Panc1 (cell line): Measurements from ENCODE around the gene GRIK4. TPM values are rescaled to one million over a fixed set of nuclear protein-coding genes. Genes with fewer than 3 reads are reported as not detected.

Experiments
- ATAC-seq: fragments of 200-7000 bp; cut with Tn5 transposase; 2 replicates; pipeline ENCODE4 v1.9.1; 2020; ENCODE audit warnings: mild to moderate bottlenecking, moderate library complexity
- BruUV-seq: library from RNA; stranded (reverse); fragments of 400-500 nt; replicated peaks from 2 replicates; lab custom pipeline; 2021; lab: Mats Ljungman, UMichigan
- CTCF ChIA-PET: fragments of 300-600 bp; sonication (Branson Sonifier 250); formaldehyde crosslinking; loops from one replicate; lab custom pipeline; 2022; ENCODE audit warnings: antibody characterized with exemption; lab: Charles Lee
- POLR2A ChIA-PET: fragments of 300-600 bp; sonication (Branson Sonifier 250); formaldehyde crosslinking; loops from one replicate; lab custom pipeline; 2022; ENCODE audit warnings: antibody characterized with exemption; lab: Charles Lee
- DNase-seq: peaks from one replicate; pipeline ENCODE4 v3.0.0-alpha.2; 2010; ENCODE audit warnings: low read depth, low spot score
- H3K27ac ChIP-seq: 2 replicates; pipeline ENCODE4 v1.5.1; 2011; ENCODE audit warnings: mild to moderate bottlenecking, low read length, inconsistent platforms
- H3K27me3 ChIP-seq: fragments of 200-500 bp; sonication (Bioruptor generic); 2 replicates; pipeline ENCODE4 v1.6.0; 2014; ENCODE audit warnings: low read length, inconsistent platforms; ENCODE audit not compliant: control insufficient read depth, insufficient read depth
- H3K36me3 ChIP-seq: fragments of 200-500 bp; sonication (Bioruptor generic); 2 replicates; pipeline ENCODE4 v1.5.1; 2014; ENCODE audit warnings: inconsistent platforms, mild to moderate bottlenecking, low read length, moderate library complexity; ENCODE audit not compliant: control insufficient read depth, insufficient read depth
- H3K4me1 ChIP-seq: 2 replicates; pipeline ENCODE4 v1.5.1; 2011; ENCODE audit warnings: inconsistent platforms, mild to moderate bottlenecking, low read length, moderate library complexity; ENCODE audit not compliant: control insufficient read depth, insufficient read depth
- H3K4me3 ChIP-seq, 2 experiments: 2 replicates each; pipeline ENCODE4 v1.5.1; 2011 to 2012; ENCODE audit warnings: low read depth in 2 of 2, low read length in 2 of 2, mild to moderate bottlenecking in 2 of 2, inconsistent platforms in 1 of 2, moderate library complexity in 1 of 2
- H3K9me3 ChIP-seq: fragments of 200-500 bp; sonication (Bioruptor generic); 2 replicates; pipeline ENCODE4 v1.5.1; 2014; ENCODE audit warnings: low read depth, mild to moderate bottlenecking, inconsistent platforms, low read length, moderate library complexity; ENCODE audit not compliant: control insufficient read depth, insufficient read depth
- POLR2AphosphoS5 ChIP-seq: IDR thresholded peaks from 2 replicates; pipeline ENCODE4 v1.6.1; 2012; ENCODE audit warnings: mild to moderate bottlenecking, low read depth, low read length, moderate library complexity
- REST ChIP-seq, 2 experiments: IDR thresholded peaks; 2 replicates each; pipeline ENCODE4 v1.6.1; 2011 to 2012; ENCODE audit warnings: low read depth in 2 of 2, control low read depth in 1 of 2, low read length in 1 of 2, mild to moderate bottlenecking in 1 of 2, moderate library complexity in 1 of 2; ENCODE audit not compliant: insufficient read depth in 1 of 2
- SIN3A ChIP-seq: IDR thresholded peaks from 2 replicates; pipeline ENCODE4 v1.6.1; 2012; ENCODE audit warnings: low read depth, mild to moderate bottlenecking, low read length, moderate library complexity, borderline replicate concordance; ENCODE audit not compliant: insufficient read depth
- TCF7L2 ChIP-seq: IDR thresholded peaks from 2 replicates; pipeline ENCODE4 v1.6.1; 2011; ENCODE audit warnings: mild to moderate bottlenecking, low read depth, low read length, inconsistent platforms
- in situ Hi-C: cut with HindIII; loops from 2 replicates; pipeline ENCODE4 v1.10.0; 2016; ENCODE audit warnings: low sequenced_read_pairs, low pct_unique_long_range_greater_than_20kb
- intact Hi-C: fragments of 100-400 bp; cut with micrococcal nuclease; formaldehyde crosslinking; loops from one replicate; pipeline ENCODE4 v1.10.0; 2022; ENCODE audit not compliant: unreplicated experiment
- total RNA-seq: library from RNA; stranded (reverse); gene quantifications from one replicate; pipeline ENCODE4 v1.2.1, GENCODE V29; 2021; ENCODE audit not compliant: unreplicated experiment
- TF ChIP-seq, protein P1 (sequence below): fragments of 450-650 bp; IDR thresholded peaks from 2 replicates; pipeline ENCODE4 v1.5.1; 2017; ENCODE audit warnings: mild to moderate bottlenecking

Gene GRIK4
- total RNA-seq, 1 experiment from 2014 or later, result 0.62 TPM

DNA sequence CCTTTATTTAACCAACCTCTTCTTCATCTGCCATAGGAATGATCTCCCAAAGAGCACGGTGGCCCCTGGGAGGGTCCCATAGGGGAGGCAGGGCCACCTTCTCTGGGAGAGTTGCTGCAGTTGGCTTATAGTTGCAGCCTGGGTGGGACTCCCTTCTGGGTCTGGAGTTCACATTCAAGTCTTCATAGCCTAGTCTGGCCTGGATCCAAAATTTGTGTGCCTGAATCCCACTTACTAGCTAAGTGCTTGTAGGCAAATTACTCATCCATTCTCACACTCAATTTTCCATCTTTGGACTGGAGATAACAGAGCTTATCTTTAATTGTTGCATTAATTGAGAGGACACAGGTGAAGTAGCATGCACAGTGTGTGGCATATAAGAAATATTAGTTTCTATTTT lies 163.6 kb downstream of the GRIK4 start:
- BruUV-seq, result no TSS peak
- peaks cover 13% of the 10 kb centered on the region for H3K27me3 ChIP-seq
- TF ChIP-seq REST (IDR thresholded peaks at IDR 0.05; ENCODE audit: insufficient read depth in 1 of 2, low read depth in 2 of 2, low read length in 1 of 2), result no peak
- TF ChIP-seq TCF7L2, result no peak
- TF ChIP-seq, protein P1, sequence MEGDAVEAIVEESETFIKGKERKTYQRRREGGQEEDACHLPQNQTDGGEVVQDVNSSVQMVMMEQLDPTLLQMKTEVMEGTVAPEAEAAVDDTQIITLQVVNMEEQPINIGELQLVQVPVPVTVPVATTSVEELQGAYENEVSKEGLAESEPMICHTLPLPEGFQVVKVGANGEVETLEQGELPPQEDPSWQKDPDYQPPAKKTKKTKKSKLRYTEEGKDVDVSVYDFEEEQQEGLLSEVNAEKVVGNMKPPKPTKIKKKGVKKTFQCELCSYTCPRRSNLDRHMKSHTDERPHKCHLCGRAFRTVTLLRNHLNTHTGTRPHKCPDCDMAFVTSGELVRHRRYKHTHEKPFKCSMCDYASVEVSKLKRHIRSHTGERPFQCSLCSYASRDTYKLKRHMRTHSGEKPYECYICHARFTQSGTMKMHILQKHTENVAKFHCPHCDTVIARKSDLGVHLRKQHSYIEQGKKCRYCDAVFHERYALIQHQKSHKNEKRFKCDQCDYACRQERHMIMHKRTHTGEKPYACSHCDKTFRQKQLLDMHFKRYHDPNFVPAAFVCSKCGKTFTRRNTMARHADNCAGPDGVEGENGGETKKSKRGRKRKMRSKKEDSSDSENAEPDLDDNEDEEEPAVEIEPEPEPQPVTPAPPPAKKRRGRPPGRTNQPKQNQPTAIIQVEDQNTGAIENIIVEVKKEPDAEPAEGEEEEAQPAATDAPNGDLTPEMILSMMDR, result no peak
- TF ChIP-seq SIN3A, result no peak
- no peak for TF ChIP-seq POLR2AphosphoS5
- H3K9me3 ChIP-seq, result no peaks in the 10 kb centered on the region
- no peak overlapping the region for H3K4me3 ChIP-seq
- intact Hi-C loops, result no loop called here
- in situ Hi-C loops, result no loop called here
- no peaks in the 10 kb centered on the region for H3K36me3 ChIP-seq
- DNase-seq (no peak), ATAC-seq (no peak)
- H3K4me1 ChIP-seq, result no peaks in the 10 kb centered on the region
- POLR2A ChIA-PET, result no interaction called here
- no peak overlapping the region for H3K27ac ChIP-seq
- CTCF ChIA-PET, result interaction anchor here (0.7 to 1.2 kb wide), 2 partner anchors 10 to 22 kb away, joined by 3 read pairs; no protein-coding TSS in a partner anchor

DNA sequence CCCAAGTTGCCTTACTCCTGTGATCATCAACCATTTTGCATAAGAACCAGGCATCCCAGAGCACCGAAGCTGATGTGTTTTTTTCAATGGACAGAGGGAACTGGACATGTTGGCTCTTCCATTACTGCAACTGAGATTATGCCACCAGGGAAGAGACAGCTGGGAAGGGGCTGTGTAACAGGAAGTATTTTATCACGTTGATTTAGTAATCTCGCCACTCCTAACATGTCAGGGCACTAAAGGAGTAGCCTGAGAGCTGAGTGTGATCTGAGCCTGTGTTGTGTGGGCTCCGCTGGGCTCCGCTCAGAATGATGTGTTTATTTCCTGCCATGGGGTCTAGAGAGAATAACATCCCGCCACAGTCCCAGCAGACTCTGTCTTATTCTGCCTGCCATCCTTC lies 165.4 kb downstream of the GRIK4 start:
- intact Hi-C loops (no loop called here), in situ Hi-C loops (no loop called here)
- no peaks in the 10 kb centered on the region for H3K9me3 ChIP-seq
- BruUV-seq, result no TSS peak
- POLR2A ChIA-PET, result no interaction called here
- H3K27ac ChIP-seq, result no peak overlapping the region
- CTCF ChIA-PET, result no interaction called here
- no peak for ATAC-seq
- no peak for DNase-seq
- H3K4me3 ChIP-seq, result no peak overlapping the region
- H3K27me3 ChIP-seq, result peaks cover 13% of the 10 kb centered on the region
- TF ChIP-seq SIN3A (no peak), REST (IDR thresholded peaks at IDR 0.05; ENCODE audit: insufficient read depth in 1 of 2, low read depth in 2 of 2, low read length in 1 of 2) (no peak), POLR2AphosphoS5 (no peak), TCF7L2 (no peak)
- TF ChIP-seq, protein P1, result no peak
- H3K36me3 ChIP-seq, result no peaks in the 10 kb centered on the region
- H3K4me1 ChIP-seq, result no peaks in the 10 kb centered on the region
